Vagina (tissue), 2 donors: ENCODE data around the gene RAP1A. TPM values are rescaled to one million over a fixed set of nuclear protein-coding genes. Genes with fewer than 3 reads are reported as not detected.
A peak's percentile ranks its signal among the peaks of the same experiment; 100 is the strongest.

Experiments used
- DNase-seq, 2 donors: peaks; one replicate each; pipeline ENCODE4 v3.0.0-alpha.2; 2017; ENCODE audit errors: extremely low spot score in 2 of 2
- H3K27ac ChIP-seq: fragments of 200-600 bp; sonication (generic); one replicate; pipeline ENCODE4 v1.5.1; 2019
- H3K27me3 ChIP-seq: fragments of 200-600 bp; sonication (generic); one replicate; pipeline ENCODE4 v1.5.1; 2019
- H3K36me3 ChIP-seq, 2 donors: fragments of 200-600 bp; sonication (generic); one replicate each; pipeline ENCODE4 v1.5.1; 2017 to 2019
- H3K4me1 ChIP-seq: fragments of 200-600 bp; sonication (generic); one replicate; pipeline ENCODE4 v1.5.1; 2019
- H3K4me3 ChIP-seq, 2 donors: fragments of 200-600 bp; sonication (generic); 1 replicate in 1 of 2; 2 replicates in 1 of 2; pipeline ENCODE4 v1.5.1; 2016 to 2019
- H3K9me3 ChIP-seq: fragments of 200-600 bp; sonication (generic); one replicate; pipeline ENCODE4 v1.5.1; 2019
- POLR2A ChIP-seq, 2 donors: fragments of 450-650 bp; IDR thresholded peaks; one replicate each; pipeline ENCODE4 v1.6.1; 2017; ENCODE audit warnings: antibody characterized with exemption in 2 of 2, mild to moderate bottlenecking in 2 of 2, moderate library complexity in 2 of 2
- POLR2AphosphoS5 ChIP-seq, 2 donors: sonication (generic); formaldehyde crosslinking; IDR thresholded peaks; one replicate each; pipeline ENCODE4 v1.9.0; 2017; ENCODE audit warnings: antibody characterized with exemption in 2 of 2, mild to moderate bottlenecking in 2 of 2, low read depth in 1 of 2; ENCODE audit not compliant: insufficient read depth in 1 of 2
- intact Hi-C: fragments of 100-400 bp; cut with DNase I; formaldehyde crosslinking; loops from one replicate; pipeline ENCODE4 v1.15.1; 2023
- total RNA-seq: library from RNA; depleted of rRNA; stranded (reverse); fragments of >200 nt; gene quantifications from one replicate; pipeline ENCODE4 v1.2.3, GENCODE V29; 2016
- TF ChIP-seq, protein P1 (sequence below), 3 experiments: fragments of 450-650 bp in 2 of 3; fragments of 200-600 bp in 1 of 3; sonication (generic) in 1 of 3; IDR thresholded peaks; one replicate each; pipeline ENCODE4 v1.5.1; 2017 to 2019; ENCODE audit warnings: antibody characterized with exemption in 3 of 3, mild to moderate bottlenecking in 2 of 3, moderate library complexity in 2 of 3

The RAP1A gene
- total RNA-seq, 1 donor from 2014 or later = 52.5 TPM

DNA sequence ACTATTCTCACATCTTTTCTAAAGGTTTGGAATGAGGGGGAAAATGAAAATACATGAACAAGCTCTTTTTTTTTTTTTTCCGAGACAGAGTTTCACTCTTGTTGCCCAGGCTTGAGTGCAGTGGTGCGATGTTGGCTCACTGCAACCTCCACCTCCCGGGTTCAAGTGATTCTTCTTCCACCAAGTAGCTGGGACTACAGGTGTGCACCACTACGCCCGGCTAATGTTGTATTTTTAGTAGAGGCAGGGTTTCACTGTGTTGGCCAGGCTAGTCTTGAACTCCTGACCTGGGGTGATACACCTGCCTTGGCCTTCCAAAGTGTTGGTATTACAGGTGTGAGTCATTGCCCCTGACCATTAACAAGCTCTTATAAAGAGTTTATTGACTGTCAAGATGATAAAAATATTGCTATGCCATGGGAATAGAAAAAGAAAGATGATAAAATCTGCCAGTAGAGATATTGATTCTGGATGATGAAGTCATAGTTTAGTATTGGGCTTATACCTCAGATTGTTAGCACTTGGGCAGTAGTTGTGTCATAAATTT lies 83.0 kb downstream of the RAP1A start:
- no peak for DNase-seq
- intact Hi-C loops = no loop called here
- no peak overlapping the region for H3K4me3 ChIP-seq
- H3K27me3 ChIP-seq = no peaks in the 10 kb centered on the region
- H3K9me3 ChIP-seq = no peaks in the 10 kb centered on the region
- no peak for TF ChIP-seq POLR2AphosphoS5 (IDR thresholded peaks at IDR 0.05; ENCODE audit: insufficient read depth in 1 of 2, low read depth in 1 of 2)
- TF ChIP-seq, protein P1, sequence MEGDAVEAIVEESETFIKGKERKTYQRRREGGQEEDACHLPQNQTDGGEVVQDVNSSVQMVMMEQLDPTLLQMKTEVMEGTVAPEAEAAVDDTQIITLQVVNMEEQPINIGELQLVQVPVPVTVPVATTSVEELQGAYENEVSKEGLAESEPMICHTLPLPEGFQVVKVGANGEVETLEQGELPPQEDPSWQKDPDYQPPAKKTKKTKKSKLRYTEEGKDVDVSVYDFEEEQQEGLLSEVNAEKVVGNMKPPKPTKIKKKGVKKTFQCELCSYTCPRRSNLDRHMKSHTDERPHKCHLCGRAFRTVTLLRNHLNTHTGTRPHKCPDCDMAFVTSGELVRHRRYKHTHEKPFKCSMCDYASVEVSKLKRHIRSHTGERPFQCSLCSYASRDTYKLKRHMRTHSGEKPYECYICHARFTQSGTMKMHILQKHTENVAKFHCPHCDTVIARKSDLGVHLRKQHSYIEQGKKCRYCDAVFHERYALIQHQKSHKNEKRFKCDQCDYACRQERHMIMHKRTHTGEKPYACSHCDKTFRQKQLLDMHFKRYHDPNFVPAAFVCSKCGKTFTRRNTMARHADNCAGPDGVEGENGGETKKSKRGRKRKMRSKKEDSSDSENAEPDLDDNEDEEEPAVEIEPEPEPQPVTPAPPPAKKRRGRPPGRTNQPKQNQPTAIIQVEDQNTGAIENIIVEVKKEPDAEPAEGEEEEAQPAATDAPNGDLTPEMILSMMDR (IDR thresholded peaks at IDR 0.05) = no peak
- no peak for TF ChIP-seq POLR2A (IDR thresholded peaks at IDR 0.05)
- no peak overlapping the region for H3K27ac ChIP-seq
- peaks cover 19% of the 10 kb centered on the region for H3K4me1 ChIP-seq
- H3K36me3 ChIP-seq = peaks cover 0 to 58% of the 10 kb centered on the region in 2 donors

DNA sequence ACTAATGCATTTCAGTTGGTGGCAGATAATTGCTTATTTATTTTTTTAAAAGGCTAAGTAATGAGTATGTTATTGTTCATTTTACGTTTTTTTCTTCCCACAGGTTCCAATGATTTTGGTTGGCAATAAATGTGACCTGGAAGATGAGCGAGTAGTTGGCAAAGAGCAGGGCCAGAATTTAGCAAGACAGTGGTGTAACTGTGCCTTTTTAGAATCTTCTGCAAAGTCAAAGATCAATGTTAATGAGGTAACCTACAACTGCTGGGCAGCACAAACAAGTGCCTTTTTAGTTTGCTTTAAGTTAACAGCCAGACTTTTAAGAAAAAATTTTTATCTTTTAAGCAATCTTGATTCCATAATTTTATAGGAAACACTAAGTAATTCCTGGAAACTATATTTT lies 84.7 kb downstream of the RAP1A start:
- TF ChIP-seq, protein P1 (IDR thresholded peaks at IDR 0.05) = no peak
- TF ChIP-seq POLR2AphosphoS5 (IDR thresholded peaks at IDR 0.05; ENCODE audit: insufficient read depth in 1 of 2, low read depth in 1 of 2) (no peak), POLR2A (IDR thresholded peaks at IDR 0.05) (no peak)
- intact Hi-C loops = no loop called here
- no peak for DNase-seq
- peaks cover 0 to 68% of the 10 kb centered on the region in 2 donors for H3K36me3 ChIP-seq
- H3K27me3 ChIP-seq = no peaks in the 10 kb centered on the region
- no peak overlapping the region for H3K27ac ChIP-seq
- no peak overlapping the region for H3K4me3 ChIP-seq
- H3K4me1 ChIP-seq = peaks cover 19% of the 10 kb centered on the region
- no peaks in the 10 kb centered on the region for H3K9me3 ChIP-seq

DNA sequence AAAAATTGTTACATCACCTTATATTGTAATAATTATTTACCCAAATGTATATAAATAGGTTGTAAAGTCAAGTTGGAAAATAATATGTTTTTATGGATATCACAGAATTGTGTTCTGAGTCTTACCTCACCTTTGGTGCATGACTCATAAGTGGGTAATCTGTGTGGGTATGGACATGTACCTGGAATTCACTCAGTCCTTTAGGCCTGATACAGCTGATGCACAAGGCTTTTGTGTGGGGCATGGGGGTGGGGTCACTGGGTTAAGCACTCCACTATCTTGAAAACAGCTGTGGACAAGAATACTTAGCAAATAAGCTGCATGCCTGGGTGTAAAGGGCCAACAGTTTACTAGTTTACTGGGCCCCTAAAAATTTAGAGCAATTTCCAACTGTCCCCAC lies 85.2 kb downstream of the RAP1A start:
- Histone ChIP-seq H3K27ac (no peak overlapping the region), H3K9me3 (no peaks in the 10 kb centered on the region), H3K27me3 (no peaks in the 10 kb centered on the region), H3K36me3 (peaks cover 0 to 69% of the 10 kb centered on the region in 2 donors), H3K4me1 (peaks cover 19% of the 10 kb centered on the region), H3K4me3 (no peak overlapping the region)
- intact Hi-C loops = no loop called here
- DNase-seq = no peak
- no peak for TF ChIP-seq POLR2AphosphoS5 (IDR thresholded peaks at IDR 0.05; ENCODE audit: insufficient read depth in 1 of 2, low read depth in 1 of 2)
- no peak for TF ChIP-seq POLR2A (IDR thresholded peaks at IDR 0.05)
- TF ChIP-seq, protein P1 (IDR thresholded peaks at IDR 0.05) = no peak

DNA sequence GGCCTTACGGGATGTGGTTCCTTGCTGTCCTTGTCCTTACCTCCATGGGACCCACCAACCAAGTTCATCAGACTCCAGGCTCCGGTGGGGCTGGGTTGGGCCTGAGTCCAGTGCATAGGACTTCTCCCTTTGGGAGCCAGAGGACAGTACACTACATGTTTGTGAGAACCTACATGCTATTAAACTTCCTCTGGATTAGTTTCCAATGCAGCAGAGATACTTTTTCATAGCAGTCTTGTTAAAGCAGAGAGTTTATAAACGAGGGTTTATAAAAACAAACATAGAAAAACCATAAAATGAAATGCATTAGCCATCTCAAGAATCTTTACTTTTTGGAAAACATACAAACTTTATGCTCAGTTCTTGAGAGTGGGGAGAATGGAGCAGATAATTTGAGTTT lies 86.3 kb downstream of the RAP1A start:
- no peak for DNase-seq
- intact Hi-C loops = no loop called here
- Histone ChIP-seq H3K9me3 (no peaks in the 10 kb centered on the region), H3K27ac (no peak overlapping the region), H3K27me3 (no peaks in the 10 kb centered on the region), H3K4me3 (no peak overlapping the region), H3K36me3 (peaks cover 0 to 63% of the 10 kb centered on the region in 2 donors), H3K4me1 (peaks cover 19% of the 10 kb centered on the region)
- TF ChIP-seq, protein P1 (IDR thresholded peaks at IDR 0.05) = no peak
- TF ChIP-seq POLR2AphosphoS5 (IDR thresholded peaks at IDR 0.05; ENCODE audit: insufficient read depth in 1 of 2, low read depth in 1 of 2) (no peak), POLR2A (IDR thresholded peaks at IDR 0.05) (no peak)

DNA sequence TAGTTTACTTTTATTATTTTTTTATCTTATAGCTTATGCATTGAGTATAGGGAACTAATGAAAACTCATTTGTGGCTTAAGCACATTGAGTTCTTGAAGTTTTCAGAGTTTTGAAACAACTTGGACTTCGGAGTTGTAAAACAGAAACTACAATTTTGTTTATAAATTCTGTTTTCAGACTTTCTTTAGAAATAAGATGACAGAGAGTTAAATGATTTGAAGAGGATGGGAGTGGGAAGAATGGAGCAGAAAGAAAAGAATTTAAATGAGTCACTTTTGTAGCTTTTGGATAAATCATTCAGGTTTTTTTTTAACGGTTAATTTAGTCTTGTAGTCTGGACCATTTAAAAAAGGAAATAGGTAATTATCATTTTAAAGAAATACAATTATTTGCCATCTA lies 87.3 kb downstream of the RAP1A start:
- no peak overlapping the region for H3K4me3 ChIP-seq
- DNase-seq = no peak
- H3K36me3 ChIP-seq = peaks cover 0 to 59% of the 10 kb centered on the region in 2 donors
- H3K27me3 ChIP-seq = no peaks in the 10 kb centered on the region
- intact Hi-C loops = no loop called here
- peak overlapping the region; percentile 11 for H3K27ac ChIP-seq
- H3K4me1 ChIP-seq = peaks cover 19% of the 10 kb centered on the region
- no peaks in the 10 kb centered on the region for H3K9me3 ChIP-seq
- TF ChIP-seq, protein P1 (IDR thresholded peaks at IDR 0.05) = no peak
- no peak for TF ChIP-seq POLR2A (IDR thresholded peaks at IDR 0.05)
- TF ChIP-seq POLR2AphosphoS5 (IDR thresholded peaks at IDR 0.05; ENCODE audit: insufficient read depth in 1 of 2, low read depth in 1 of 2) = no peak
